Dermis lymphatic vessel endothelial cell (primary cell): ENCODE measurements around the gene TIMM9. TPM values are rescaled to one million over a fixed set of nuclear protein-coding genes. Genes with fewer than 3 reads are reported as not detected.

Source experiments
- total RNA-seq: library from RNA; depleted of rRNA; stranded (reverse); fragments of >200 nt; gene quantifications from 2 replicates; pipeline ENCODE4 v1.2.1, GENCODE V29; 2014

TIMM9 gene, protein sequence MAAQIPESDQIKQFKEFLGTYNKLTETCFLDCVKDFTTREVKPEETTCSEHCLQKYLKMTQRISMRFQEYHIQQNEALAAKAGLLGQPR
- 15.2 and 20.6 TPM in 2 replicates for total RNA-seq

DNA sequence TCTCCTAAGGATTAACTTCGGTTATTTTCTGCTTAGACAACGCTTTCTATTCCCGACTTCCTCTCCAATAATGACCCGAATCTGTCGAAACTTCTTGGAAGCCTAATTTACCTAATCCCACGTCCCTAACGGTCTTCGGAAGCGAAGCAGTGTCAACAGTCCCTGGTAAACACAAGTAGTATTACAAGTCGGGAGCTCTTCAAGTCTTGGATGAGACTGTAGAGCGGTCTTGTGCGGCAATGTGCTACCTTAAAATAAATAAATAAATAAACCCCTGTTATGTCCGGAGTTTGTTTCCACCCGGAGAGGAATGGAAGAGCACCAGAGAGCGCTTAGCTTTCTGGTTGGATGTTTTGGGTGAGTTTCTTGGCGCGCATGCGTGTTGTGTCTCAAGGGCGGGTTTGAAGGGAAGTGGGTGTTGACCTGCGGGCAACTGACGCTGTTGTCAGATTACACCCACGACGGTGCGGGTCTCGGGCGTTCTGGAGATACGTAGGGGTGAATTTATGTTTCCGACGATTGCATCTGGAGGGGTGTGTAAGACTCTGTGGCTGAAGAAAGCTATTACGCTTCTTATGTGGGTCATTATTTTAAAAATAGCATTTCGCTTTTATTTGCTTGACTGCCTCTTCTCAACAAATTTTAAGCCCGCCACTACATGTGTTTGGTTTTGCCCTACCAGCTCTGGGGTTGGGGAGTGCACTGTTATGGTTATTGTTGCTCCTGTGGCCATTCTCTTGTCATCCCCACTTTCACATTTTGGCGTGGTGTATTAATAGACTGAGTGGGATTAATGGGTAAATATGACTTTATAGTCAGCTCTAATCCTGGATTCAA is at the start of gene TIMM9, which contains the start of gene KIAA0586:
TSS of gene TIMM9 (minus strand) at position 251 of the 837 bp plus-strand sequence. CDS start 15,586 bp downstream, outside the sequence.
TSS of gene KIAA0586 (plus strand) at position 439 of the 837 bp plus-strand sequence. CDS start 546 bp downstream, outside the sequence.

GRCh38 chr14:58395812-58396788 is 31.2 kb downstream of the TIMM9 start, which contains the start of gene TOMM20L:
Gene TOMM20L (plus strand): TSS chr14:58395930. CDS start chr14:58395958, 28 bp downstream.

Other genes with a start within 250 kb of the TIMM9 start
- gene ACTR10, start 227.4 kb downstream of the TIMM9 start, total RNA-seq: 28.1 and 36.3 TPM in 2 replicates
- 73.3 and 95.7 TPM in 2 replicates for gene PSMA3, start 182.7 kb downstream of the TIMM9 start, total RNA-seq
- 16.6 and 17.6 TPM in 2 replicates for gene ARID4A, start 129.0 kb downstream of the TIMM9 start, total RNA-seq
- not detected in 2 replicates for gene TOMM20L, start 31.6 kb downstream of the TIMM9 start, total RNA-seq
- 13.1 and 21.8 TPM in 2 replicates for gene KIAA0586, start 188 bp upstream of the TIMM9 start, total RNA-seq
- gene DACT1, start 210.4 kb upstream of the TIMM9 start, total RNA-seq: 0.22 and 0.26 TPM in 2 replicates